HG02885 (cell line): ENCODE data around the gene GRPR.

Experiments
- ATAC-seq: cut with Tn5 transposase; IDR thresholded peaks from one replicate; pipeline ENCODE4 v1.9.1; 2021; ENCODE audit warnings: mild to moderate bottlenecking; ENCODE audit not compliant: unreplicated experiment, poor library complexity

The GRPR gene

DNA sequence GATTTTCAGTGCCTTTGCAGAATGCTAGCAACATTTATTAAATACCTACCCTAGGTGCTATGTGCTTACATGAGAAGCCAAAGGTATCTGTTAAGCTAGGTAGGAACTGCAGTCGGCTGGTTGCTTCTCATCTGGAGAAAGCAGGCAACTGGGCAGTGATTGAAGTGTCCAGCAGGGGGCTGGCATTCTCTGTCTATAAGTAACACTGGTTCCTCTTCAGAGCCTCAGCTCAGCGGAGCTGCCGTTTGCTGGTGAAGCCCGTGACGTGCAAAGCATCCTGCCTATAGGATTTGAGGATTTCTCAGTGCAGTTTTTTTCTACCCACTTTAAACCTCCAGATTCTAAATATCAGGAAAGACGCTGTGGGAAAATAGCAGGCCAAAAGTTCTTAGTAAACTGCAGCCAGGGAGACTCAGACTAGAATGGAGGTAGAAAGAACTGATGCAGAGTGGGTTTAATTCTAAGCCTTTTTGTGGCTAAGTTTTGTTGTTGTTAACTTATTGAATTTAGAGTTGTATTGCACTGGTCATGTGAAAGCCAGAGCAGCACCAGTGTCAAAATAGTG, at the start of gene GRPR:
Gene GRPR (plus strand): TSS at position 344 of the 565 bp plus-strand sequence. CDS start 389 bp downstream, outside the sequence.
- ATAC-seq: peak; percentile 70

DNA sequence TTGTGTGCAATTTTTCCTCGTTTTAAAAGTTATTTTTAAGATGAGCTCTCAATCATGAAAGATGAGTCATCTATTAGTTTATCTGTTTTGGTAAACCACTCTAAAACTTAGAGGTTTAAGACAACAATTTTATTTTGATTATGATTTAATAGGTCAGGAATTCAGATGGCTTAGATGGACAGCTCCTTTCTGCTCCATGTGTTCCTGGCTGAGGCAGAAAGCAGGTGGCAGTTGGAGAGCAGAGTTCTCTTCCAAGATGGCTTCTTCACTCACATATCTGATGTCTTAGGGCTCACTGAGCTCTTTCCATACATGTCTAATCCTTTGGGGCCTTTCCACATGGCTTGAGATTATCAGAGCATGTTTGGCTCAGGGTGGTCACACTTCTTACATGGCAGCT, 48.3 kb upstream of the GRPR start:
- no peak for ATAC-seq

DNA sequence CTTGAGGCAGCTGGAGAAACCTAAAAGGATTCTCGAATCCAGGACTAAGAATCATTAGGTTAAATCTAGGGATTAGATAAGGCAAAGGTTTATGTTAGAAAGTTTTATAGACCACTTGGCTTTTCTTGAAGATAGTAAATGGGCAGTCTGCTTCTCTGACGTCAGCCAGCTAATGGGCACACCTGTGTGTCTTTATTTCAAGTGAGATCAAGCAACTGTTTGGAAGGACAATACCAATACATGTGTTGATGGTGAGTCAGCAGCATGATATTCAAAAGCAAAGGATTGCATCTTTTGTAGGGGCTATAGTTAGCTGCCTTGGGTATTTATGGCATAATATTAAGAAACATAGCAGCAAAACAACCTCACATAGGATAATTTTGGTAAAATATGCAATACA, 46.5 kb upstream of the GRPR start:
- ATAC-seq: no peak

DNA sequence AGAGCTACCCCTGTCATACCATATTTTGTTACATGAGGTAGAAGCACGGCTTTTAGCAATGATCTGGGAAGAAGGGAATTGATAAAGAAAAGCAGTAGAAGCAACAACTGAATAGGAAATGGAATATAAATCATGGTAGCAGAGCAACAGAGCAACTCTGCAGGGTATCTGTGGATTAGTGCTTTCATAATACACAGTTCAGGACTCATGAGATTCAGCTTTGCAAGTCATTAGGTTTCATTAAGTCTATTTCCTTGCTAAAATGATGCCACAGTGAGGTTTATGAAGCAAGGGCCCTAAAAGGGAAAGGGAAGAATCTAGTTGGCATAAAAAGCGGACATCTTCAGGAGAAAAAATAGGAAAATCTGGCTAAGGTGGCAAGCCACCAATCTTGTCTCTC, 45.6 kb upstream of the GRPR start:
- ATAC-seq: no peak

GRCh38 chrX:16081357-16081756, 42.0 kb upstream of the GRPR start:
- ATAC-seq: no peak

DNA sequence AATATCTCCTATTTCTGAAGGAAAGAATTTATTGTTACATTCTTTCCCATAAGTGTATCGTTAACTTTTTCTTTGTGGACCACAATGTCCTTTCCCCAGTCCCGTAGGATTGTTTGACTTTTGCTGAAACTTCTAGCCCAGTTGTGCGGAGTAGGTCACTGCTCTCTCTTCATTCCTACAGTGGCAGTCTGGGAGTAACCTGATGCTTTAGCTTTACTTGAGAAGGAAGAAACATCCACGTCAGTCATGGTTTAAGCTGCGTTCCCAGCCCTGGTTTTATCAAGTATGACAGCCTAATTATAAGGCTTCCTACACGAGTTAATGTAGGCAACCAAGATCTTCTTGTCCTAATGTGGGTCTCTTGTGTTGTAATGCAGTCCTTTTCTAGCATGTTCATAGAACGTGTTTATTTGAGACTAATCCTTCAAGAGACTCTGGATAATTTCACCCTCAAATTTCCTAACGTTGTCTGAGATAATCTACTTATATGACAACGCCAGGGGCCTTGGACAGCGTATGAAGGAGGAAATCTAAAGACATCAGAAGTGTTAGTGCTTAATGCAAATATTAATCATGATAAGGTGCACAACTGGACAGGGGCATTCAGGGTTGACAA, 40.8 kb upstream of the GRPR start:
- no peak for ATAC-seq

GRCh38 chrX:16087076-16087475, 36.3 kb upstream of the GRPR start:
- no peak for ATAC-seq

GRCh38 chrX:16089086-16089485, 34.3 kb upstream of the GRPR start:
- no peak for ATAC-seq

GRCh38 chrX:16096141-16096540, 27.2 kb upstream of the GRPR start:
- ATAC-seq: no peak

DNA sequence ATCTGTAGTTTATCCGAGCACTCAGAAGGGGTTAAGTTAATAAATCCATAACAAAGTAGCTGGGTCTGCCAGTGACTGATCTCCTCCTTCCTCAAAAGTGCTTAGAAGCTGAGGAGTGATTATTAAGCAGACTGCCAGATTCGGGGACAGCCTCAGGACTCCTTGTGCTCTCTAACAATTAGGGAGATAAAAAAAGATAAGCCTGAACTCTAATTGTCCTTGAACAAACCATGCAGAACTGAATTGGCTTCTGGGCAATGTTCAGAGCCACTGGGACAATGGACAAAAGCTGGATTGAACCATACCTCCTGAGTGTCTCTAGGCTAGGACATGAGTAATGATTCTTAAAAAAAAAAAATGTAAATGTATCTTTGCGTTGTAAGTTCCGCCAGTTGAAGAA, 22.7 kb upstream of the GRPR start:
- no peak for ATAC-seq

DNA sequence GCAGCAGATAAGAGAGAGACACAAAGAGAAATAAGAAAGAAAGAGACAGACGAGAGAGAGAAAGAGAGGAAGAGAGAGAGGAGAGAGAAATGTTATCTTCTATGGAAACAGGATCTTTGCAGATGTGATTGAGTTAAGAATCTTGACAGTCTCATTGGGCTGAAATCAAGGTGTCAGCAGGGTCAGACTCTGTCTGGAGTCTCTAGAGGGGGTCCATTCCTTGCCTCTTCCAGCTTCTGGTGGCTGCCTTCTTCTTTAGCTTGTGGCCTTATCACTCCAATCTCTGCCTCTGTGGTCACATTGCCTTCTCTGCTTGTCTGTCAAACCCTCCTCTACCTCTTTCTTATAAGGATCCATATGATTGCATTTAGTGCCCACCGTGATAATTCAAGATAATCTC, 21.8 kb upstream of the GRPR start:
- no peak for ATAC-seq

- ATAC-seq: peak; percentile 29
These were observed 19.7 kb upstream of the GRPR start for GRCh38 chrX:16103625-16104024.

DNA sequence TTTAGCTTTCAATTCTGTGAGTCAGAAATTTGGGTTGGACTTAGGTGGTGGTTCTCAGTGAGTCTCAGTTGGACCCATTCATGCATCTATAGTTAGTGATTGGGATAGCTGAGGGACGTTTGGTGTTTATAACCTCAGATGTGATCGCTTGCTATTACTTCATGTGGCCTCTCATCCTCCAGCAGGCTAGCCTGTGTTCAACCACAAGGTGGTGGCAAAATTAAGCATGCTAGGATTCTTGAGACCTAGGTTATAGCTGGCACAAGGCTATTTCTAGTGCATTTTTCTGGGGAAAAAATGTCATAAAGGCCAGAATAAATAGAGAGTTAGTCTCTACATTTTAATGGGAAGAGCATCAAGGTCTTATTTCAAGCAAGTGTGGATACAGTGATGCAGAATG, 10.9 kb upstream of the GRPR start:
- ATAC-seq: no peak

DNA sequence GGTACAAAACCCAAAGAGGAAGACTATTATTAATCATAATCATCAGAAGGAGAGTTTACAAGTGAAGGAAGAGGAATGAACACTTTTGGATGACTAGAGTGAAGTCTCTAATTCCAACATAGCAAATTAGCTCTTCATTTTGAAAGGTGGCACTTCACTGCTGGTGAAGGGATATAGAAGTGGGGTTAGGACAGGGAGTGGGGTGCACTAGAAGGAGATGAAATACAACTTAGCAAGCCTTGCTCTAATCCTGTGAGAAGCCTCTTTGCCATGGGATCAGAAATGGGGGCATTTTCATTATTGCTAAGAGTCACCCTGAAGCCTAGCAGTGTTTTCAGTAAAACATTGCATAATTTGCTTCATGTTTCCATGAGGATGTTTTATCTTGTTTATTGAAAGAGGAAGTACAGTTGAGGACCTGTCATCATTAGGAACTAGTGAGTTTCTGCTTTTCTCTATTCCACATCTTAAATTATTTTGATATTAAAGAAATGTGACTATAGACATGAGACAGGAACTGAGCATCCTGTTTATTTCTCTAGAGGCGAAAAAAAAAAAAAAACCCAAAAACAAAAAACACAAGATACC, 9.3 kb upstream of the GRPR start:
- no peak for ATAC-seq

- ATAC-seq: no peak
These were observed 8.8 kb upstream of the GRPR start for GRCh38 chrX:16114611-16115010.

DNA sequence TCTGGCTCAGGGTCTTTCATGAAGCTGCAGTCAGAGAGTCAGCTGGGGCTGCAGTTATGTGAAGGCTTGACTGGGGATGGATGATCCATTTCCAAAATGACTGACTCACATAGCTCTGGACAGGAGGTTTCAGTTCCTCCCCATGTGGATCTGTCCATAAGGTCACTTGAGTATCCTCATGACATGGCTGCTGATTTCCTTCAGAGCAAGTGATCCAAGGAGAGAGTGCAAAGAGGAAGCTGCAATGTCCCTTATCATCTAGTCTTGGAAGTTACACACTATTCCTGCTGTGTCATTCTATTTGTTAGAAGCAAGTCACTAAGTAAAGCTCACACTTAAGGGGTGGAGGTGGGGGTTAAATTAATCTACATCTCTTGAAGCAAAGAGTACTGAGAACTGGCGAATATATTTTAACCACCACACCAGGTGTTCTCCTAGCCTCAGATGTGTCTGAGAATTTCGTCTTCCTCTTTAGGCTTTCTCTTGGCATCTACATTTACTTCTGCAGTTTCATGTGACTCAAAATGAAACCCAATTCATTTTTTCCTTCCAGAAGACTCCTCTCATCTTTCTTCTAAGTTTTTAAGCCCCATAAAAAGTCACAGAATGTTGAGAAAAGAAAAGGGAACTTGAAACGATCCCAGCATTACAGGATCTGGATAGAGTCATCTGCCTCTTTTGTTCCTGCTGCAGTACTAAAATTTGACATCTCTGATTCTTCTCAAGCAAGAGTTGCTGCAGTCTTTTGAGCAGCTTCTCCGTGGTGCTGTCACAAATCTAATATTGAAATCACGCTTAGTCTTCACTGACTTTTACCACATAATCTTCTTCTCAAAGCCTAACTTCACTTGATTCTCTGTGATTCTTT, 3.8 kb upstream of the GRPR start:
- ATAC-seq: peak; percentile 88

GRCh38 chrX:16120431-16120830, 2.9 kb upstream of the GRPR start:
- no peak for ATAC-seq

DNA sequence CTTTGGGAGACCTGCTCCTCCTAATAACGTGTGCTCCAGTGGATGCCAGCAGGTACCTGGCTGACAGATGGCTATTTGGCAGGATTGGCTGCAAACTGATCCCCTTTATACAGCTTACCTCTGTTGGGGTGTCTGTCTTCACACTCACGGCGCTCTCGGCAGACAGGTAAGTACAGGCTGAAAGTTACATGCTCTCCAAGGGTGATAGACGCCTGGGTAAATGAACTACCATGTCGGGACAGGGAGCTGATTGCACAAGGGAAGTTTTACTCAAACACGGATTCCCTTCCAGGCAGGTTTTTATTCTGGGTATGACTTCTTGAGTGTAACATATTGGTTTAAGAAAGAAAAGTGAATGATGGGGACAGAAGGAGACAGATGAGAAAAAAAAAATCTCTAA, 836 bp downstream of the GRPR start:
- no peak for ATAC-seq

DNA sequence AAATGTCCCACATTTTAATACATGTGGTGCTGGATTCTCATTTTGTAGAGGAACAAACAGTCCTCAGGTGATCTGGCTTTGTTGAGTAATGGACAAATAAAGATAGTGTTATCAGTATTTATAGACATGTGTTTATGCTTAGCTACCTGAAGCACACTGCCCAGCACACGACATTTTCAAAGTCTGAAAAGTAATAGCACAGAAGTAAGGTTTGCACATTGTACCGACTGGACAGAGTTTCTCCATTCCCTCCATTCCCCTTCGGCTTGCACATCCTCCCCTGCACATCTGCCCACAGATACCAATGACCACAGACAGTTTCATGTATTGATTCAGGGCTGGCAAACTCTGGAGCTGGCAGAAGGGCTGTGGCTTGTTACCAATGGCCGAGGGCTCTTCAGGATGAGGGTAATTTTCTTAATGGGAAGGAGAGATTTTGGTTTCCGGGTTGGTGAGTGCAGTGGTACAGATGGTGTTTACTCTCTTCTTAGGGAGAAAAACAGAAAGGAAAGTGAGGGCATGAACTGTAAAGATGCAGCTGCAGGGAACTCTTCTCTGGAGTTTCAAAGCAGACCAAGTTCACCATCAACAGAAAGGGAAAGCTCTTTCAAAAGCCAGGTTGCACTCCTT, 2.3 kb downstream of the GRPR start:
- ATAC-seq: no peak

DNA sequence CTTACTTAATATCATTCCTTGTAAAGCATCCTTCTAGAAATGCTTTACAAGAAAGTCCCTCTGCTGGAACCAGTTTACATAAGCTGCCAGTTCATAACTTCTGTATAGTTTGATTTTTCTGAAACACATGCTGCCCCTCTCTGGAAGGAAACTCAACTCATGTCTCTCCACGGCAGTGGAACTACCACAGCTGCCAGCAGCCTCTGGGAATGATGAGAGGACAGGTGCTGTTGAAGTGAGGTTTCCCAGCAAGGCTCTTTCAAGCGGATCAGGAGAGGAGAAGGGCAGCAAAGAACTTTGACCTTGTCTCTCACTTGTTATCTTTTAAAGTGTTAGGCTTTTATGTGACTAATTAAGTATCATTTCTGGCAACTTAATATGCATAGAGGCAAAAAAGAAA, 7.3 kb downstream of the GRPR start:
- ATAC-seq: no peak

GRCh38 chrX:16134936-16135335, 11.6 kb downstream of the GRPR start:
- ATAC-seq: no peak
